HUES48 (cell line): Measurements from ENCODE around the gene ITGAL.

Experiments
- H3K27ac ChIP-seq: one replicate; pipeline ENCODE4 v1.7.0; 2013; ENCODE audit warnings: low read depth, low read length, inconsistent platforms
- H3K27me3 ChIP-seq: 2 replicates; pipeline ENCODE4 v1.6.1; 2013; ENCODE audit warnings: mild to moderate bottlenecking, low read length; ENCODE audit not compliant: control insufficient read depth, insufficient read depth
- H3K36me3 ChIP-seq: 2 replicates; pipeline ENCODE4 v1.6.1; 2013; ENCODE audit warnings: low read length; ENCODE audit not compliant: control insufficient read depth, insufficient read depth
- H3K4me1 ChIP-seq: 2 replicates; pipeline ENCODE4 v1.6.1; 2013; ENCODE audit warnings: mild to moderate bottlenecking, low read length; ENCODE audit not compliant: control insufficient read depth, insufficient read depth
- H3K4me3 ChIP-seq: 2 replicates; pipeline ENCODE4 v1.5.1; 2013; ENCODE audit warnings: mild to moderate bottlenecking, low read depth, low read length
- H3K9ac ChIP-seq: 2 replicates; pipeline ENCODE4 v1.6.1; 2013; ENCODE audit warnings: mild to moderate bottlenecking, low read depth, low read length, moderate library complexity
- H3K9me3 ChIP-seq: 2 replicates; pipeline ENCODE4 v1.6.1; 2013; ENCODE audit warnings: low read length; ENCODE audit not compliant: control insufficient read depth, insufficient read depth

ITGAL gene

GRCh38 chr16:30565984-30566383 is 93.4 kb downstream of the ITGAL start:
- no peaks in the 10 kb centered on the region for H3K27me3 ChIP-seq
- H3K9me3 ChIP-seq: no peaks in the 10 kb centered on the region
- H3K27ac ChIP-seq: no peak overlapping the region
- no peak overlapping the region for H3K4me3 ChIP-seq
- no peak overlapping the region for H3K9ac ChIP-seq
- H3K36me3 ChIP-seq: no peaks in the 10 kb centered on the region
- peaks cover 8% of the 10 kb centered on the region for H3K4me1 ChIP-seq

GRCh38 chr16:30566531-30566930 is 94.0 kb downstream of the ITGAL start:
- Histone ChIP-seq H3K4me1 (peaks cover 10% of the 10 kb centered on the region), H3K36me3 (no peaks in the 10 kb centered on the region), H3K9ac (no peak overlapping the region), H3K27me3 (no peaks in the 10 kb centered on the region), H3K4me3 (no peak overlapping the region), H3K9me3 (no peaks in the 10 kb centered on the region), H3K27ac (no peak overlapping the region)

GRCh38 chr16:30567160-30567990 is 94.8 kb downstream of the ITGAL start:
- peaks cover 10% of the 10 kb centered on the region for H3K4me1 ChIP-seq
- H3K36me3 ChIP-seq: no peaks in the 10 kb centered on the region
- no peak overlapping the region for H3K27ac ChIP-seq
- no peaks in the 10 kb centered on the region for H3K27me3 ChIP-seq
- no peaks in the 10 kb centered on the region for H3K9me3 ChIP-seq
- H3K9ac ChIP-seq: no peak overlapping the region
- H3K4me3 ChIP-seq: no peak overlapping the region

GRCh38 chr16:30567991-30568638 is 95.6 kb downstream of the ITGAL start:
- H3K9me3 ChIP-seq: no peaks in the 10 kb centered on the region
- H3K4me3 ChIP-seq: no peak overlapping the region

GRCh38 chr16:30569281-30569680 is 96.7 kb downstream of the ITGAL start:
- no peaks in the 10 kb centered on the region for H3K36me3 ChIP-seq
- no peaks in the 10 kb centered on the region for H3K27me3 ChIP-seq
- peaks cover 10% of the 10 kb centered on the region for H3K4me1 ChIP-seq
- no peak overlapping the region for H3K9ac ChIP-seq
- H3K4me3 ChIP-seq: no peak overlapping the region
- no peak overlapping the region for H3K27ac ChIP-seq
- H3K9me3 ChIP-seq: no peaks in the 10 kb centered on the region

More at GRCh38 chr16:30567991-30568638, 95.6 kb downstream of the ITGAL start:
- Histone ChIP-seq H3K27ac (no peak overlapping the region), H3K9ac (no peak overlapping the region), H3K4me1 (peaks cover 10% of the 10 kb centered on the region), H3K36me3 (no peaks in the 10 kb centered on the region), H3K27me3 (no peaks in the 10 kb centered on the region)

GRCh38 chr16:30569746-30570635 is 97.4 kb downstream of the ITGAL start:
- Histone ChIP-seq H3K4me3 (no peak overlapping the region), H3K4me1 (peaks cover 10% of the 10 kb centered on the region), H3K9me3 (no peaks in the 10 kb centered on the region), H3K27ac (no peak overlapping the region), H3K9ac (no peak overlapping the region), H3K27me3 (no peaks in the 10 kb centered on the region), H3K36me3 (no peaks in the 10 kb centered on the region)

GRCh38 chr16:30570636-30571444 is 98.3 kb downstream of the ITGAL start:
- H3K9ac ChIP-seq: peak overlapping the region; percentile 75
- H3K4me3 ChIP-seq: peak overlapping the region; percentile 78
- H3K27me3 ChIP-seq: no peaks in the 10 kb centered on the region
- H3K36me3 ChIP-seq: no peaks in the 10 kb centered on the region
- H3K9me3 ChIP-seq: no peaks in the 10 kb centered on the region
- H3K4me1 ChIP-seq: peaks cover 10% of the 10 kb centered on the region
- H3K27ac ChIP-seq: peak overlapping the region; percentile 93

- Histone ChIP-seq H3K27me3 (no peaks in the 10 kb centered on the region), H3K4me3 (peak within 1 kb of the TSS; percentile 78), H3K9ac (peak within 1 kb of the TSS; percentile 75), H3K4me1 (peaks cover 10% of the 10 kb centered on the region), H3K9me3 (no peaks in the 10 kb centered on the region), H3K27ac (peak within 1 kb of the TSS; percentile 93), H3K36me3 (no peaks in the 10 kb centered on the region)
These were observed 99.1 kb downstream of the ITGAL start, which contains the start of gene ZNF688 for GRCh38 chr16:30571445-30572322. Gene ZNF688, minus strand, starts transcription at chr16:30571714. Its CDS starts 85 bp downstream, at chr16:30571629.
